Smooth muscle cell (in vitro differentiated cells): ENCODE measurements around the gene KANK2. TPM values are rescaled to one million over a fixed set of nuclear protein-coding genes. Genes with fewer than 3 reads are reported as not detected.

ENCODE experiments used
- DNase-seq: peaks from one replicate; lab custom pipeline; 2025; ENCODE audit not compliant: unreplicated experiment; lab: John Stamatoyannopoulos, UW
- H2AFZ ChIP-seq: fragments of 200-600 bp; sonication (generic); 2 replicates; pipeline ENCODE4 v1.6.0; 2016; ENCODE audit warnings: antibody characterized with exemption, low read depth, mild to moderate bottlenecking
- H3F3A ChIP-seq: fragments of 200-600 bp; sonication (generic); 2 replicates; pipeline ENCODE4 v1.6.0; 2017; ENCODE audit warnings: antibody characterized with exemption, low read depth
- H3K27ac ChIP-seq: fragments of 200-600 bp; sonication (generic); 2 replicates; pipeline ENCODE4 v1.5.1; 2016; ENCODE audit warnings: low read depth, mild to moderate bottlenecking
- H3K27me3 ChIP-seq: fragments of 200-600 bp; sonication (generic); 2 replicates; pipeline ENCODE4 v1.6.1; 2016; ENCODE audit warnings: low read depth, mild to moderate bottlenecking
- H3K36me3 ChIP-seq: fragments of 200-600 bp; sonication (generic); 2 replicates; pipeline ENCODE4 v1.5.1; 2016; ENCODE audit warnings: low read depth
- H3K4me1 ChIP-seq: fragments of 200-600 bp; sonication (generic); 2 replicates; pipeline ENCODE4 v1.5.1; 2016; ENCODE audit warnings: low read depth
- H3K4me2 ChIP-seq: fragments of 200-600 bp; sonication (generic); 2 replicates; pipeline ENCODE4 v1.6.0; 2016; ENCODE audit warnings: mild to moderate bottlenecking
- H3K4me3 ChIP-seq: fragments of 200-600 bp; sonication (generic); 2 replicates; pipeline ENCODE4 v1.5.1; 2016; ENCODE audit warnings: mild to moderate bottlenecking
- H3K79me2 ChIP-seq: fragments of 200-600 bp; sonication (generic); 2 replicates; pipeline ENCODE4 v1.6.0; 2016; ENCODE audit warnings: low read depth, mild to moderate bottlenecking
- H3K9ac ChIP-seq: fragments of 200-600 bp; sonication (generic); 2 replicates; pipeline ENCODE4 v1.6.0; 2016; ENCODE audit warnings: low read depth
- H3K9me3 ChIP-seq: fragments of 200-600 bp; sonication (generic); replicated peaks from 2 replicates; pipeline ENCODE4 v1.5.1; 2016; ENCODE audit warnings: low read depth
- H4K20me1 ChIP-seq: fragments of 200-600 bp; sonication (generic); 2 replicates; pipeline ENCODE4 v1.6.0; 2016; ENCODE audit warnings: low read depth
- CTCF ChIP-seq: fragments of 200-600 bp; sonication (generic); IDR thresholded peaks from 2 replicates; pipeline ENCODE4 v1.5.1; 2017; ENCODE audit warnings: borderline replicate concordance, mild to moderate bottlenecking, antibody characterized with exemption; ENCODE audit not compliant: insufficient read depth, poor library complexity, severe bottlenecking
- WGBS: methylation state at CpG from one replicate; pipeline ENCODE4 v1.1.7; 2016; ENCODE audit warnings: low lambda C conversion rate; 5-methylcytosine and 5-hydroxymethylcytosine counted together
- polyA plus RNA-seq: library from polyadenylated mRNA; unstranded; fragments of >200 nt; fragmentation: Nextera tagmentation; extraction: Ambion mirVana; gene quantifications from 2 replicates; pipeline ENCODE4 v1.2.1, GENCODE V29; 2016
- total RNA-seq: library from RNA; depleted of rRNA; stranded (reverse); fragments of >200 nt; gene quantifications from 2 replicates; pipeline ENCODE4 v1.2.3, GENCODE V29; 2014

KANK2 gene
- total and polyA plus RNA-seq, 2 experiments from 2014 or later: 28.1 to 32.0 TPM

GRCh38 chr19:11175920-11176319, 21.4 kb downstream of the KANK2 start:
- no peak overlapping the region for H3K4me3 ChIP-seq
- no peaks in the 10 kb centered on the region for H3K4me1 ChIP-seq
- H3K9ac ChIP-seq: no peak overlapping the region
- no peaks in the 10 kb centered on the region for H3K27me3 ChIP-seq
- DNase-seq: no peak
- H3K36me3 ChIP-seq: no peaks in the 10 kb centered on the region
- no peak overlapping the region for H3K27ac ChIP-seq
- no peaks in the 10 kb centered on the region for H4K20me1 ChIP-seq
- no peak overlapping the region for H2AFZ ChIP-seq
- no peaks in the 10 kb centered on the region for H3K9me3 ChIP-seq
- WGBS: 97% methylated on average over 7 of the region's 7 CpGs
- peaks cover 5% of the 10 kb centered on the region for H3K79me2 ChIP-seq
- no peak overlapping the region for H3K4me2 ChIP-seq
- TF ChIP-seq CTCF: no peak
- H3F3A ChIP-seq: no peaks in the 10 kb centered on the region

- Histone ChIP-seq H2AFZ (no peak overlapping the region), H3K4me3 (no peak overlapping the region), H3K9me3 (no peaks in the 10 kb centered on the region), H3K4me1 (no peaks in the 10 kb centered on the region), H3K27ac (no peak overlapping the region), H3K4me2 (no peak overlapping the region), H3F3A (no peaks in the 10 kb centered on the region), H4K20me1 (no peaks in the 10 kb centered on the region), H3K27me3 (no peaks in the 10 kb centered on the region), H3K79me2 (no peaks in the 10 kb centered on the region), H3K9ac (no peak overlapping the region), H3K36me3 (no peaks in the 10 kb centered on the region)
- WGBS: 97% methylated on average over 27 of the region's 27 CpGs
- TF ChIP-seq CTCF: no peak
- DNase-seq: no peak
Observed at GRCh38 chr19:11174336-11174735, 23.0 kb downstream of the KANK2 start.

- H3K4me3 ChIP-seq: no peak overlapping the region
- H3K27me3 ChIP-seq: no peaks in the 10 kb centered on the region
- no peaks in the 10 kb centered on the region for H3K36me3 ChIP-seq
- no peaks in the 10 kb centered on the region for H3F3A ChIP-seq
- no peak overlapping the region for H3K9ac ChIP-seq
- no peak for DNase-seq
- H3K4me1 ChIP-seq: no peaks in the 10 kb centered on the region
- no peak for TF ChIP-seq CTCF
- no peaks in the 10 kb centered on the region for H4K20me1 ChIP-seq
- H2AFZ ChIP-seq: no peak overlapping the region
- 97% methylated on average over 8 of the region's 8 CpGs for WGBS
- no peaks in the 10 kb centered on the region for H3K9me3 ChIP-seq
- no peak overlapping the region for H3K27ac ChIP-seq
- no peak overlapping the region for H3K4me2 ChIP-seq
- H3K79me2 ChIP-seq: no peaks in the 10 kb centered on the region
Observed at GRCh38 chr19:11173516-11174155, 23.7 kb downstream of the KANK2 start.

- H3K79me2 ChIP-seq: no peaks in the 10 kb centered on the region
- H2AFZ ChIP-seq: no peak overlapping the region
- no peaks in the 10 kb centered on the region for H3K9me3 ChIP-seq
- DNase-seq: no peak
- TF ChIP-seq CTCF: no peak
- no peaks in the 10 kb centered on the region for H4K20me1 ChIP-seq
- no peak overlapping the region for H3K4me2 ChIP-seq
- H3K27ac ChIP-seq: no peak overlapping the region
- H3K27me3 ChIP-seq: no peaks in the 10 kb centered on the region
- no peaks in the 10 kb centered on the region for H3F3A ChIP-seq
- no peaks in the 10 kb centered on the region for H3K4me1 ChIP-seq
- H3K4me3 ChIP-seq: no peak overlapping the region
- no peak overlapping the region for H3K9ac ChIP-seq
- H3K36me3 ChIP-seq: no peaks in the 10 kb centered on the region
- WGBS: 98% methylated on average over 6 of the region's 6 CpGs
Observed at GRCh38 chr19:11172576-11172975, 24.8 kb downstream of the KANK2 start.
